Measurements from ENCODE around the gene TCAF1. TPM values are rescaled to one million over a fixed set of nuclear protein-coding genes. Genes with fewer than 3 reads are reported as not detected.

TCAF1 gene, protein sequence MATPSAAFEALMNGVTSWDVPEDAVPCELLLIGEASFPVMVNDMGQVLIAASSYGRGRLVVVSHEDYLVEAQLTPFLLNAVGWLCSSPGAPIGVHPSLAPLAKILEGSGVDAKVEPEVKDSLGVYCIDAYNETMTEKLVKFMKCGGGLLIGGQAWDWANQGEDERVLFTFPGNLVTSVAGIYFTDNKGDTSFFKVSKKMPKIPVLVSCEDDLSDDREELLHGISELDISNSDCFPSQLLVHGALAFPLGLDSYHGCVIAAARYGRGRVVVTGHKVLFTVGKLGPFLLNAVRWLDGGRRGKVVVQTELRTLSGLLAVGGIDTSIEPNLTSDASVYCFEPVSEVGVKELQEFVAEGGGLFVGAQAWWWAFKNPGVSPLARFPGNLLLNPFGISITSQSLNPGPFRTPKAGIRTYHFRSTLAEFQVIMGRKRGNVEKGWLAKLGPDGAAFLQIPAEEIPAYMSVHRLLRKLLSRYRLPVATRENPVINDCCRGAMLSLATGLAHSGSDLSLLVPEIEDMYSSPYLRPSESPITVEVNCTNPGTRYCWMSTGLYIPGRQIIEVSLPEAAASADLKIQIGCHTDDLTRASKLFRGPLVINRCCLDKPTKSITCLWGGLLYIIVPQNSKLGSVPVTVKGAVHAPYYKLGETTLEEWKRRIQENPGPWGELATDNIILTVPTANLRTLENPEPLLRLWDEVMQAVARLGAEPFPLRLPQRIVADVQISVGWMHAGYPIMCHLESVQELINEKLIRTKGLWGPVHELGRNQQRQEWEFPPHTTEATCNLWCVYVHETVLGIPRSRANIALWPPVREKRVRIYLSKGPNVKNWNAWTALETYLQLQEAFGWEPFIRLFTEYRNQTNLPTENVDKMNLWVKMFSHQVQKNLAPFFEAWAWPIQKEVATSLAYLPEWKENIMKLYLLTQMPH
- 10 to 100 TPM; 28.4 to 28.6 TPM for total RNA-seq

GRCh38 chr7:143901668-143902331 lies at the start of gene TCAF1:
TCAF1 (minus strand) TSS chr7:143902176; CDS start chr7:143876608, 25,568 bp downstream.
- ATAC-seq (ENCODE audit: insufficient number of reproducible peaks, low FRiP score, low read depth): peak; percentile 83
- Histone ChIP-seq H3K9me3 (no peaks in the 10 kb centered on the region), H3K36me3 (no peaks in the 10 kb centered on the region), H3K27me3 (replicated peaks; ENCODE audit: insufficient read depth) (no peaks in the 10 kb centered on the region), H3K27ac (peak within 1 kb of the TSS; percentile 78 to 89), H3K4me1 (ENCODE audit: control insufficient read depth in 1 of 2, low read depth in 2 of 2) (peaks cover 12 to 24% of the 10 kb centered on the region in 2 donors), H3K4me3 (peak within 1 kb of the TSS; percentile 79)
- TF ChIP-seq, protein P1, sequence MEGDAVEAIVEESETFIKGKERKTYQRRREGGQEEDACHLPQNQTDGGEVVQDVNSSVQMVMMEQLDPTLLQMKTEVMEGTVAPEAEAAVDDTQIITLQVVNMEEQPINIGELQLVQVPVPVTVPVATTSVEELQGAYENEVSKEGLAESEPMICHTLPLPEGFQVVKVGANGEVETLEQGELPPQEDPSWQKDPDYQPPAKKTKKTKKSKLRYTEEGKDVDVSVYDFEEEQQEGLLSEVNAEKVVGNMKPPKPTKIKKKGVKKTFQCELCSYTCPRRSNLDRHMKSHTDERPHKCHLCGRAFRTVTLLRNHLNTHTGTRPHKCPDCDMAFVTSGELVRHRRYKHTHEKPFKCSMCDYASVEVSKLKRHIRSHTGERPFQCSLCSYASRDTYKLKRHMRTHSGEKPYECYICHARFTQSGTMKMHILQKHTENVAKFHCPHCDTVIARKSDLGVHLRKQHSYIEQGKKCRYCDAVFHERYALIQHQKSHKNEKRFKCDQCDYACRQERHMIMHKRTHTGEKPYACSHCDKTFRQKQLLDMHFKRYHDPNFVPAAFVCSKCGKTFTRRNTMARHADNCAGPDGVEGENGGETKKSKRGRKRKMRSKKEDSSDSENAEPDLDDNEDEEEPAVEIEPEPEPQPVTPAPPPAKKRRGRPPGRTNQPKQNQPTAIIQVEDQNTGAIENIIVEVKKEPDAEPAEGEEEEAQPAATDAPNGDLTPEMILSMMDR (IDR thresholded peaks at IDR 0.05): peak; percentile 30
- peak; percentile 87 for DNase-seq (ENCODE audit: low spot score)

- ATAC-seq (ENCODE audit: insufficient number of reproducible peaks, low FRiP score, low read depth): no peak
- H3K4me3 ChIP-seq: no peak overlapping the region
- H3K9me3 ChIP-seq: no peaks in the 10 kb centered on the region
- no peak for DNase-seq (ENCODE audit: low spot score)
- no peaks in the 10 kb centered on the region for H3K27me3 ChIP-seq (replicated peaks; ENCODE audit: insufficient read depth)
- no peaks in the 10 kb centered on the region for H3K36me3 ChIP-seq
- no peak overlapping the region for H3K27ac ChIP-seq
- TF ChIP-seq, protein P1 (IDR thresholded peaks at IDR 0.05): no peak
- H3K4me1 ChIP-seq (ENCODE audit: control insufficient read depth in 1 of 2, low read depth in 2 of 2): peaks cover 4 to 9% of the 10 kb centered on the region in 2 donors
Measured at GRCh38 chr7:143948733-143949132, 46.8 kb upstream of the TCAF1 start.

DNA sequence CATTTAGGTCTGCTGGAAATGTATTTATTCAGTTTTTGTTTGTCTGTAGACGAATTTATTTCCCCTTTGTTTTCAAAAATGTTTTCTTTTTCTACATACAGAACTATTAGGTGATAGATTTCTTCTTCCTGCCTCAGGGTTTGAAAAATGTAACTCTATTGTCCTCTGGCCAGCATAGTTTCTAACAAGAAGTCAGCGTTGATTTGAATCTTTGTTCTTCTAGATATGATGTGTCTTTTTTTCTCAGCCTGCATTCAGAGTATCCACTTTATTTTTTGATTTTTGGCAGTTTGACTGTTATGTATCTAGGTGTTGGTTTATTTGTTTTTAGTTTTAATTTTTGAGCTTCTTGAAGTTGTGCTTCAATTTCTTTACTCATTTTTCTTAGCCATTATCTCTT lies 45.1 kb upstream of the TCAF1 start:
- ATAC-seq (ENCODE audit: insufficient number of reproducible peaks, low FRiP score, low read depth): no peak
- H3K27ac ChIP-seq: no peak overlapping the region

DNA sequence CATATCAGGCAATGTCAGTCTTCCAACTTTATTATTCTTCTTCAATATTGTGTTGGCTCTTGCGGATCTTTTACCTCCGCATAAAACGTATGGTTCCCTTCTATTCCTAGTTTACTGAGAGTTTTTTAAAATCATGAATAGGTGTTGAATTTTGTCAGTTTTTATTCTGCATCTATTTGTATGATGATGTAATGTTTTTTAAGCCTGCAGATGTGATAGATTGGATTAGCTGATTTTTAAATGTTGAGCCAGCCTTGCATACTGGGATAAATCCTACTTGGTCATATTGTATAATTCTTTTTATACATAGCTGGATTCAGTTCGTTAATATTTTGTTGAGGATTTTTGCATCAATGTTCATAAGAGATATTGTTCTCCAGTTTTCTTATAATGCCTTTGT lies 43.4 kb upstream of the TCAF1 start:
- Histone ChIP-seq H3K9me3 (no peaks in the 10 kb centered on the region), H3K27ac (no peak overlapping the region), H3K4me1 (ENCODE audit: control insufficient read depth in 1 of 2, low read depth in 2 of 2) (no peaks in the 10 kb centered on the region), H3K27me3 (replicated peaks; ENCODE audit: insufficient read depth) (no peaks in the 10 kb centered on the region), H3K4me3 (no peak overlapping the region), H3K36me3 (no peaks in the 10 kb centered on the region)
- no peak for DNase-seq (ENCODE audit: low spot score)
- TF ChIP-seq, protein P1 (IDR thresholded peaks at IDR 0.05): no peak
- ATAC-seq (ENCODE audit: insufficient number of reproducible peaks, low FRiP score, low read depth): no peak

More for the DNA sequence above, 45.1 kb upstream of the TCAF1 start:
- no peaks in the 10 kb centered on the region for H3K4me1 ChIP-seq (ENCODE audit: control insufficient read depth in 1 of 2, low read depth in 2 of 2)
- H3K36me3 ChIP-seq: no peaks in the 10 kb centered on the region
- H3K9me3 ChIP-seq: no peaks in the 10 kb centered on the region
- no peak overlapping the region for H3K4me3 ChIP-seq
- TF ChIP-seq, protein P1 (IDR thresholded peaks at IDR 0.05): no peak
- H3K27me3 ChIP-seq (replicated peaks; ENCODE audit: insufficient read depth): no peaks in the 10 kb centered on the region
- no peak for DNase-seq (ENCODE audit: low spot score)

All from thoracic aorta (tissue), 2 donors.